Cortex of kidney (tissue), 1 donor: ENCODE measurements around the gene PPM1L.
"Not testable (repeated sequence)": the region's sequence is repeated elsewhere in the genome, so short reads cannot be mapped to it uniquely, and the experiment has no call there.

ENCODE experiments used
- DNase-seq: peaks from one replicate; lab custom pipeline; 2025; lab: John Stamatoyannopoulos, UW

The PPM1L gene

DNA sequence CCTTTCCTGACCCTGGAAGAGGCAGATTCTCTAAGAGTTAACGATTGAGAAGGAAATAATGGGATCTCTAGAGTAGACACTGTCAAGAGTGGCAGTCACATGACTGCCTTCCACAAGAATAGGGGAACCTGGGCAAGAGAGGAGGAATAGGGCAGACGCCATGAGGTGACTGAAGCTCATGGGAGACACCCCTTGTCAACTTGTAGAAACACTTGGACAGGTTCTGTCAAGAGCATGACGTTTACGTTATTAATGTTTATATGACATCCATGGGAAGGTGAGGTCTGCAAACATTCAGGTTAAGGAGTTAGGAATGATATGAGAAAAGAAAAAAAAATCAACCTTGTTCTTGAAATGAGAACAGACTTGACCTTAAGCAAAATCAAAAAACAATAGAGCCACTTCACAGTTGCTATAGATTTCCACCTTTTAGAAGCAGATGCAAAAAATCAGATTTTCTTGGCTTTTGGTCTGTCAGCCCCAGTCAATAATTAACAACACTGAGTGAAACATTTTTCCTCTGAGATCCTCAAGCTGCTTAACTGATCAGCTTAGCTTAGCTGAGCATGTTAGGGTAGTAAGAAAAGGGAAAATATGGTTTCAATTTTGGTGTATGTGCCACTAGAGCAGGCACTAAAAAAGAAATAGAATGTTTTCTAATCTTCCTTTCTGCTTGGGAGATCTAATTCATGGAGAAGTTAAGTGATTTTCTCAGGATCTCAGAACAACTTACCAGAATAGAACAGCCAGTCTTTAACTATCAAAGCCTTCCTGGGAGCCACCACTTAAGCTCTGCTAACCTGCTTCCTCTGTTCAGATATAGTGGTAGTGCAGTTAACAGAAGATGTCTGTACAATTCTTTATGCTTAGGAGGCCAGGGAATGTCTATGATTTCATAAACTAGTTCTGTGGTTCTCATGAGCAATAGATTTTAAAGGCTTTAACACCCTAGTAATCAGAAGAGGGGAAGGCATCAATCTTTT is 232.2 kb downstream of the PPM1L start:
- DNase-seq = no peak

DNA sequence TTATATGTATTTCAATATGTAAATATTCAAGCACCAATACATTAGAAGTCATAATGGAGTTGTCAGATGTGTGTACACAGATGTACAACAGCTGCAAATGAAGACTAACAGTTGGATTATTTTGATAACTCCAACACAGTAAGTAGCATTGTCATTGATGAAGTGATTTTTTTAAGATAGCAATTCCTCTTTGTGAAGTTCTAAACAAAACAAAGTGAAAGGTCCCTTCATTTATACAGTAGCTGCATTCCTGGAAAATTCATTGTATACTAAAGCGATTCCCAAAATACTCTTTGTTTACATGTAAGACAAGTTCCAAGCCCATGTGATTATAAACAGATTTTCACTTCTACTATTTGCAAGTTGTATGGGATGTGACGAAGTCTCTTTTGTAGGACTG is 234.4 kb downstream of the PPM1L start:
- no peak for DNase-seq

DNA sequence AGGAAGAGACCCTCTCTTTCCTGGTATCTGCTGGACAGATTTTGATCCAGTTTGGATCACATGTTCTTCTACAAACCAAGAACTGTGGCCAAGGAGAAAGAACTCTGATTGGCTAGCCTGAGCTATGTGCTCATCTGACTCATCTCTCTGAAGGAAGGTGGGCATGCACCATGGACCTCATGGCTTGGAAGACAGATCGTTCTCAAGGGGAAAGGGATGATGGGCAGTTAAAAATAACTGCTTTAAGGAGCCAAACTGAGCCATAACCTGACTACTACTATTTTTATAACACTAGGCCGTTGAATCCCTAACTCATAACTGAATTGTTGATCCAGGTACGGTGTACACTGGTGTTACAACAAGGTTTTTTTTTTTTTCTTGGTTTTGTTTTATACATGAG is 236.7 kb downstream of the PPM1L start:
- no peak for DNase-seq

DNA sequence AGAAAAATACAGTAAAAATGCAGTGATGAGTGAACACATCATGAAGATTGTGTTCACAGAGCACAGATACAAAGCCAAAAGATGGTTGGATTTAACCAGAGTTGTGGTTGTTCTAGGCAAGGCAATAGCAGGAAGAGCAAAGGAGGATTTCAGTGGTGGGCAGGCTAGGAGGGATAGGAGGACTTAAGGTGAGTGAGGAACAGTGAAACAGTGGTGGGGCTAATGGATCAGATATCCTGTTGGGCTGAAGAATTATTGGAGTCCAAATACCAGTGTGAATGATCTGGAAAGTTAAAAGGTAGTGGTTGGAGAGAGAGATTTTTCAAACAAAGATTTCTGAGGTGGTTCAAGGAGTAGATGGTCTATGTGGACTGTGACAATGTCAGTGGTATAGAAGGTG is 240.8 kb downstream of the PPM1L start:
- no peak for DNase-seq

DNA sequence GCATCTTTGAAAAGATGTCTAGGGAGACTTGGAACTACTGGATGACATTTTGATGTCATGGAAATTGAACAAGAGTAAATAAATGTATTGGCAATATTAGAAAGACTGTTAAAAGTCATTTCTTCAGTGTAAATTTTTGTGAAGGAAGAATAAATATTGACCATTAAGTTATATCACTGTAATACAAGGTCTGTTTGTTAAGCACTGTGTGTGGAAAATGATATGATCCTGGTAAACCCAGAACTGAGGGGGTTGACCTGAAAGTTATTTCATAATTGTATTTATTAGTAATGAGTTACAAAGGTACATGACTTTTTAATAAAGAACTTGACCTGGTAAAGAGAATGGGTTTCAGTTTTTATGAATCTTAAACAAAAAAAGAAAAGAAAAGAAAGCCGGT is 242.6 kb downstream of the PPM1L start:
- no peak for DNase-seq

DNA sequence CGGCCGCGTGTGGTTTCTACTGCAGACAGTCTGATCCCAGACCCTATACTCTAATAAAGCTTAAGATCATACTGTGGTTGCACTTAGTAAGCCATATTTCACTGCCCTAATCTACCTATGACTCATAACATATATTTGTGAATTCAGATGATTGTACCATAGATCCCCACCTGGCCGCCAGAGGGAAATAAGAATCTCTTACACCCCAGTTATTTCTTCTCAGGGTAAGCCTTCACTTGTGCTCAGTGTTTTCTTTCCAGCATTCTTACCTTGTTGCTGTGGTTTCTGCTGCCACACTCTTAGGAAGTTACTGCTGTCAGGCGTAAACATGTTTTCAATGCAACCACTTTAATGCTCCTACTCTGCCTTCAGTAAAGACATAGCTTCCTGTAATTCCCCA is 243.2 kb downstream of the PPM1L start:
- no peak for DNase-seq

DNA sequence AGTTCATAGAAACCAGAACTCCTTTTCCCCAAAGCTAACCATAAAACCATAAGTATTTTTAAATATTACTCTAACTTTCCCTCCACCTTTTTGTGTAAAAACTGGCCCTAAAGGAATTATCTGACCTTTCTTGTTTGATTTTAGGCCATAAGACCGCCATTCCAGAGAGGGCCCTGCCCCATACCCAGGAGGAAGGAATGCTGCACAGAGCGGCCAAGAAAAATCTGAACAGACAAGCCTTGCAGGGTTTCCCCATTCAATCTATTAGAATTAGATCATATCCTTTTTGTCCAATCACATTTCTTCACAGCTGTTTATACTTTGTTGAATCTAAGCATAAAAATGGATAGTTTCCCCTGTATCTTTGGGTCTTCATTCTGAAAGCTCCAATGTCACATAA is 252.1 kb downstream of the PPM1L start:
- DNase-seq = no peak

DNA sequence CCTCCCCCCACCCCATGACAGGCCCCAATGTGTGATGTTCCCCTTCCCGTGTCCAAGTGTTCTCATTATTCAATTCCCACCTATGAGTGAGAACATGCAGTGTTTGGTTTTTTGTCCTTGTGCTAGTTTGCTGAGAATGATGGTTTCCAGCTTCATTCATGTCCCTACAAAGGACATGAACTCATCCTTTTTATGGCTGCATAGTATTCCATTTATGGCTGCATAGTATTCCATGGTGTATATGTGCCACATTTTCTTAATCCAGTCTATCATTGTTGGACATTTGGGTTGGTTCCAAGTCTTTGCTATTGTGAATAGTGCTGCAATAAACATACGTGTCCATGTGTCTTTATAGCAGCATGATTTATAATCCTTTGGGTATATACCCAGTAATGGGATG is 254.1 kb downstream of the PPM1L start:
- DNase-seq = not testable (repeated sequence)

DNA sequence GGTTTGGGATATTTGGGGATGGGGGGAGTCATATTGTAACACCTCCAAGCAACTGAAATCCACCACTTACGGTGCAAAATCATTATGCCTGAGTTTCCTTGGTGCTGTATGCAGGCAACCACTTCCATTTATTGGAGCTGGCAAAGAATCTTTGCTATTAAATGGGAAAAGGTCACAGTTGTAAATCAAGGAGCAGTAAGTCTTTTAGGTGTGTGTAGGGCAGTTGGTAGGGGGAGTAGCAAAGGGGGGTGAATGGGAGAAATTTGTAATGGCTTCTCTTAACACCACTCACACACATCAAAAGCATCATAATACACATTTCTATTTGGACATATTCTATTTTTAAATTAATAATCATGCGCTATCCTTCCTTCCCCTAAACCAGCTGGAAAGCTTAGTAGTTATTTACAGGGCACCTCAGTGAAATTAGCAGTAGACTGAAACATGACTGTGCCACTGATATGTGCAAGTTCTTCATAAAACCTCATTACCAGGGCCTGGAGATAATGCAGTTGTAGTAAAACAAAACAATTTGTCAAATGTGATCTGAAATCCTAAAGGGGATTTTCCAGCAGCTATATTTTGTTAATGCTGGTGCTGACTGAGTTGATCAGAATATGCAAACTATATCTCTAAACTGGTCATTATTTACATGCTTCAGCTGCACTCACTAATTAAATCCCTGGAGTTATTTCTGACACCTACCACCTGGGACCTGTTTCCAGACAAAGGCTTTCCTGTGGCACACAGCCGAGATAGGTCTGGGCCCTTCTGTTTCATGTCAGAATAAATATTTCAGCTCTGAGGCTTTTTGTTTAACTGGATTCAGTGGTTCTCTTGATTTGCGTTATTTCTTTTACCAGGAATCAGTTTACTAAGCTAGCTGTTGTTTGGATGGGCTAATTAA is 259.1 kb downstream of the PPM1L start:
- no peak for DNase-seq

DNA sequence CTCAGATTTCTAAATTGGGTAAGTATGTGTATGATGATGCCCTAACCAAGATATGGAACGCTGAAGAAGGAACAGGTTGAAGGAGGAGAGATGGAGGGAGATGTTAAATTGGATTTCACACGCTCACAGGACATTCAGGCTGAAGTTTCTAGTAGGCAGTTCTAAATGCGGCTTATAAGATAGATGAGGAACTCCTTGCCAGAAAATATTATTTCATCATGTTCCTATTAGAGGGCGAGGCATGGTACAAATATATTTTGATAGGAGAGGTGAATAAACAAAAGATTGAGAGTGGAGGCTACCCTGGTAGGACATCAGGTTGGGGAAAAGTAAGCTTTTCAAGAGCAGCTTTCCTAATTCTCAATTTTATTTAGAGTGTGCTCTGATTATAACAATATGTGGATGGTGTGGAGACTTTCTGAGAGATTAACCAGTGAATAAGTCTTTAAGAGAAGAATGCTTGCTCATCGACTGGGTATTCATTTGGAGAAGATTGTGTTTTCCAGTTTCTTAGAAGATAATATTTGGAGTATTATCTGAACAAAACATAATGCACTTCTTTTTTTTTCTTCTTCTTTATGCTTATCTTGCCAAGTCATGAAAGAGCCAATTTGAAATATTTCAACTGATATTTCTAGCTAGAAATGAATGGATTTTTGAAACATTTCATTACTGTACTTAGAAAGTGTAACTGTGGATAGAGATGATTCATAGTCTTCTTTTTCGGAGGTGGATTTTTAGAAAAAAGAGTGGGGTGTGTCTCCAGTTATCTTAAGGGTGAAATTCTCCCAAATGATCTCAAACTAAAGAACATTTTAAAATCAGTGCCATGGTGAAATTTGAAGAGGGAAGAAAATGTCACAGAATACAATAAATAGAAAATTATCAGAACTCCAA is 260.6 kb downstream of the PPM1L start:
- no peak for DNase-seq

DNA sequence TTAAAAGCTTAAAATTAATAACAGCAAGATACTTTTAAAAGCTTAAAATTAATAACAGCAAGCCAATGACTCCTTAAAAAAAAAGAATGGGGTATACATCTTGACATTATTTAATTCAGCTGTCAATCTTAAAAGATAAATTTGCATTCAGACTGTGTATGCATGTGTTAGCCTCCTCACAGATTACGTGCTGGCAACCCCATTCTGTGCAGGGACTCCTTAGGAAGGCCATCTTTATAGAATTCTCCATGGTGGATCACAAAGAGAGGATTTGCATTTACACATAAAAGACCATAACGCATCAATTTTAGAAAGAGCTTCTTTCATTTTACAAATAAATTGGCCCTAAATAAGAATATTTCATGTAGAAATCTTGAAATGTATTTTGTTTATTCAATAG is 261.9 kb downstream of the PPM1L start:
- no peak for DNase-seq

DNA sequence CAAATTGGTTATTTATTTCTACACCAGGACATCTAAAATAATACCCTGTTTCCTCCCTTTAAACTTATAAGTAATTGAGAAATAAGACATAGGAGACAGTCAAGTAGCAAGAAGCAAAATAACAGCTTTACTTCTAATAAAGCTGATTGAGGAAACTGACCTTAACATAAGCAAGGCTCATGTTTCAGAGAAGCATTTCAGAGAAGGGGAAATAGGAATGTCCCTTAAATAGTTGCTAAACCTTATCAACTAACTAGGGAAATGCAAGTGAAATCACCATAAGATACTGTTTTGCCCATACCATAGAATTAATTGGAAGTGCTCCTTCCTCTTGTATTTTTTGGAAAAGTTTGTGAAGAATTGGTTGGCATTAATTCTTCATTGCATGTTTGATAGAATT is 264.2 kb downstream of the PPM1L start:
- DNase-seq = no peak

DNA sequence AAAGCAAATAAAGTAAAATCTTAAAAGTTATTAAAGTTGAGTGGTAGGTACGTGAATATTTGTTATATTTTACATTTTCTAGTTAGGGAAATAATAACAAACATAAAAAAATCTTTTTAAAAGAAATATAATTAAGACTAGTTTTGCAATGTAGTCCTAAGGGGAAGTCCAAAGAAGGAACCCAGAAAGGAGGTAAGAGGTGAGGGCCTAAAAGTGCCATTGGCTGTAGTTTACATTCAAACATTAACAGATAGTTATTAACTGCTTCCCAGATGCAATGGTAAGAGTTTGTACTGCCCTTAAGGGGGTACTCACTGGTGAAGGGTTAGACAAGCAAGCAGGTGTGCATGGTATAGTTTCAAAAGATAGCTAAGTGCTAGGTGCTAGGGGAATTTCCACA is 269.9 kb downstream of the PPM1L start:
- DNase-seq = no peak

DNA sequence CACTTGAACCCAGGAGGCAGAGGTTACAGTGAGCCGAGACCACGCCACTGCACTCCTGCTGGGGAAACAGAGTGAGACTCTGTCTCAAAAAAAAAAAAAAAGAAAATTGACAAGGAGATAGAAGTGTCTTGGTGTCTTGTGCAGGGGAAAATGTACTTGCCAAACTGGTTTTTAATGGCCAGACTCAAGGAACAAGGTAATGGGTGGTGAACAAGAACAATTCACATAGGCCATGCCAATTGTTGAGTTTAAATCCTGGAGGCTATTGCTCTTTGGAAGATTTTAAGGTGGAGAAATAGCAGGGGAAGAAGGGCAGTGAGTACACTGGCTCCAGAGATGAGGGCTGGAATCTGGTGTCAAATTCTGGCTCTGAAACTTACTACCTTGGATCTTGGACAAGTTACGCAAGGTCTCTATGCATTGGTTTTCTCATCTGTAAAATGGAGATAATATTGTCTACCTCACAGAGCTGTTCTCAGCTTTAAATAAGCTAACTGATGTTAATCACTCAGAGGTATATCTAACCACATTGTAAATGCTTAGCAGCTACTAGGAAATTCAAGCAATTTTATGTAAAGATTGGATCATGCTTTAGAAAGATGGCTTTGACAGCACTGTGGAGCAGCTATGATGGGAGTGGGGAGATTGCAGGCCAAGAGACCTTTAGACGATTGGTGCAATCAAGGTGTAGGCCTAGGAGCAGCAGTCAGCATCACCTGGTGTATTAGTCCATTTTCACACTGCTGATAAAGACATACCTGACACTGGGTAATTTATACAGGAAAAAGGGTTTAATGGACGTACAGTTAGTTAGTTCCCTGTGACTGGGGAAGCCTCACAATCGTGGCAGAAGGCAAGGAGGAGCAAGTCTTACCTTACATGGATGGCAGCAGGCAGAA is 270.8 kb downstream of the PPM1L start:
- DNase-seq = no peak

DNA sequence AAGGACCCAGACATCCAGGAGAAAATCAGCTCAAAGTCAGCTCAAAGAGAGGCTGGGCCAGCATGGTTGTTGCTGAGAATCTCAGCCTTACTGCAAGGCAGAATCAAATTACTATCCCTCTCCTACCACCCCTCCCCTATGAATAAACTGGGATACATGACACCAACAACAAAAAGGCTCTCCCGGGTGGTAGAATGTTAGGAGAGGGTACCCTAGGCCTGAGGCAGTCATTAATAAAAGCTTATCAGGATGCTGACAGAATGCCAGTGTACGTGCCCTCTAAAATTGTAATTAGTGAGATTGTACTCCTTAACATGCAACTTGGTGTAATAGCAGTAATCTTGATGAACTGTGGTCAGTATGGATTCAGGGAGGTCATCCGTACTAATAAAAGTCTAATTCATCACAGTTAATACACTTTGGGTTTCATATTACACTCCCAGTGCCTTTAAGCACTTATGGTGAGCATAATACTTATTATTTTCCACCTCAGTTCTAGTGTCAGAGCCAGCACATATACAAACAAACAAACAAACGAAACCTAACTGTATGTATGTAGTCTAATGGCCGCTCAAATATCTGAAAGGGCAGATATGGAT is 272.6 kb downstream of the PPM1L start:
- no peak for DNase-seq

DNA sequence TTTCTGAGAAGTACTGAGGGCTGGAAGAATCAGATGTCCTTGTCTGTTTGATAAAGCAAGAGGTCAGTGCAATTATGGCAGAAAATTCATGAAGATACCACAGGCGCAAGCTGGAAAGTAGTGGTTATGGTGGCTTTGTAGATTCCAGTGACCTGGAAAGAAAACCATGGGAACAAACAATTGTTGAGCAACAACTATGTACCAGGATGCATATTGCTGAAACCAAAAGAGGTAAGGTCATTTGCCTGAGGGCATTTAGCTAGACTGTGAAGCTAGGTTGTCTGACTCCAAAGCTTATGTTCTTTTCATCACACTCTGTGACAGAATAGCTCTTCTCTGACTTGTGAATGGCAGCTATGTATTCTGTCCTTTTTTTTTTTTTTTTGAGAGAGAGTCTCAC is 275.1 kb downstream of the PPM1L start:
- DNase-seq = no peak

DNA sequence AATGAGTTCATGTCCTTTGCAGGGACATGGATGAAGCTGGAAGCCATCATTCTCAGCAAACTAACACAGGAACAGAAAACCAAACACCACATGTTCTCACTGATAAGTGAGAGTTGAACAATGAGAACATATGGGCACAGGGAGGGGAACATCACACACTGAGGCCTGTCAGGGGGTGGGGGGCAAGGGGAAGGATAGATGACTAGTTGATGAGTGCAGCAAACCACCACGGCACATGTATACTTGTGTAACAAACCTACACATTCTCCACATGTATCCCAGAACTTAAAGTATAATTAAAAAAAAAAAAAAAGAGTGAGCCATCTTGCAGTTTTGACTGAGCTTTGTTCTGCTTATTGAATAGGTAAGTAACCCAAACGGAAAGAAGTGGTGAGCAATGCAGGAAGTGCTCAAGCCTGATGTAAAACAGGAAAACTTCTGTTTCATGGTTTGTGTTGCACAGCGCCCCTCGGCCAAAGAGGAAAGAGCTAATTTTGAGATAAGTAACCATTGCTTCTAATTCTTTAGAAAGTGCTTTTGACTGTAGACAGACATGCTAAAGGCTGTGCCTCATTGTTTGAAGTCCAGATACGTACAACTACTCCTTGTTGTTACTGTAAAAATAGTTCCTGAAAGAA is 279.0 kb downstream of the PPM1L start:
- not testable (repeated sequence) for DNase-seq

DNA sequence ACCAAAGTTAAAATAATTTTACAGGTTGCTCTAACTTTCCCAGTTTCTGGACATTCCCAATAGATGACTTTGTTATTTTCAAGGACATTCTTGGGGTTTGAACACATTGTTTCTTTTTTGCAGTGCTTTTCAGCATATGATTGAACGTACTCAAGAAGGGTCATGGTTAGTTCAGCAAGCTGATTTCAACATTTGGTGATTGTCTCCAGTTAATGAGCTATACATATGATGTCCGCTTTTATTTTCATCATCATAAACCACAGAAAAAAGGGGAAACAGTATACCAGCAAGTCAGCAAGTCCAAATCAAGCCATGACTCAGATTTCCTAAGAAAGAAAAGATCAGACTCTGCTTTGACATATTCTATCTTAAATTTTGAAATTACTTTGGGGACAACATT is 279.7 kb downstream of the PPM1L start:
- DNase-seq = no peak

DNA sequence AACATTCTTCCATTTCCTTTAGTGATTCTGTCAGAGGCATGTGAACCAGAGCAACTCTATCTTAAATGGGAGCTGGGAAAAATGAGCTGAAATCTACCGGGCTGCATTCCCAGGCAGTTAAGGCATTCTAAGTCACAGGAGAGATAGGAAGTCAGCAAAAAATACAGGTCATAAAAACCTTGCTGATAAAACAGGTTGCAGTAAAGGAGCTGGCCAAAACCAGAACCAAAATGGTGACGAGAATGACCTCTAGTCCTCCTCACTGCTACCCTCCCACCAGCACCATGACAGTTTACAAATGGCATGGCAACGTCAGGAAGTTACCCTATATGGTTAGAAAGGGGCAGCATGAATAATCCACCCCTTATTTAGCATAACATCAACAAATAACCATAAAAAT is 282.7 kb downstream of the PPM1L start:
- no peak for DNase-seq

DNA sequence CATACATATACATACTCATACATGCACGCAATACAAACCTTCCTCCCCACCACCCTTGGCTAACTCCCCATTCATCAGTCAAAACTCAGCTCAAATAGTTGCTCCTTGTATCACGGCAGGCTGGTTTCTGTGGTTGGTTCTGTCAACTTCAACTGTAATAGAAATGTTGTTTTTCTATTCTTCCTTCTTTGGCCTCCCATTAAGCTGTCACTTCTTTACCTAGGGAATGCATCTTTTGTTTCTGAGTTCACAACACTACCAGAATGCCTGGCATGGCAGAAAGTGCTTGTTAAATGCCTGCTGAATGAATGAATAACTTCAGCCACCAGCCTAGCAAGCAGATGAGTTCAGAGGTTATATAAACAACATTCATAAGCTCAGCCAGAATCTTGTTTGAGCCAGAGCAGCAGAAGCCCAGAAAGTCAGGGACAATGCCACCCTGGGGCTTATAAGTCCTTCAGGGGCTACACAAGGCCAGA is 286.0 kb downstream of the PPM1L start:
- no peak for DNase-seq
